ENCODE data around the gene PCP2.

- TF ChIP-seq, protein P1, sequence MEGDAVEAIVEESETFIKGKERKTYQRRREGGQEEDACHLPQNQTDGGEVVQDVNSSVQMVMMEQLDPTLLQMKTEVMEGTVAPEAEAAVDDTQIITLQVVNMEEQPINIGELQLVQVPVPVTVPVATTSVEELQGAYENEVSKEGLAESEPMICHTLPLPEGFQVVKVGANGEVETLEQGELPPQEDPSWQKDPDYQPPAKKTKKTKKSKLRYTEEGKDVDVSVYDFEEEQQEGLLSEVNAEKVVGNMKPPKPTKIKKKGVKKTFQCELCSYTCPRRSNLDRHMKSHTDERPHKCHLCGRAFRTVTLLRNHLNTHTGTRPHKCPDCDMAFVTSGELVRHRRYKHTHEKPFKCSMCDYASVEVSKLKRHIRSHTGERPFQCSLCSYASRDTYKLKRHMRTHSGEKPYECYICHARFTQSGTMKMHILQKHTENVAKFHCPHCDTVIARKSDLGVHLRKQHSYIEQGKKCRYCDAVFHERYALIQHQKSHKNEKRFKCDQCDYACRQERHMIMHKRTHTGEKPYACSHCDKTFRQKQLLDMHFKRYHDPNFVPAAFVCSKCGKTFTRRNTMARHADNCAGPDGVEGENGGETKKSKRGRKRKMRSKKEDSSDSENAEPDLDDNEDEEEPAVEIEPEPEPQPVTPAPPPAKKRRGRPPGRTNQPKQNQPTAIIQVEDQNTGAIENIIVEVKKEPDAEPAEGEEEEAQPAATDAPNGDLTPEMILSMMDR (IDR thresholded peaks at IDR 0.05) = no peak
- TF ChIP-seq EZH2phosphoT487 (IDR thresholded peaks at IDR 0.05) (no peak), EZH2 (IDR thresholded peaks at IDR 0.05) (no peak)
These were observed 39.0 kb upstream of the PCP2 start for GRCh38 chr19:7672522-7672921.
